WTC11 (cell line): ENCODE measurements around the gene LPP. TPM values are rescaled to one million over a fixed set of nuclear protein-coding genes. Genes with fewer than 3 reads are reported as not detected.

Experiments
- ATAC-seq: fragments of 200-7000 bp; cut with Tn5 transposase; 2 replicates; pipeline ENCODE4 v1.10.0; 2021; ENCODE audit warnings: mild to moderate bottlenecking, moderate library complexity
- CTCF ChIA-PET: fragments of 300-600 bp; sonication (Branson Sonifier 250); formaldehyde crosslinking; loops from one replicate; lab custom pipeline; 2021; ENCODE audit warnings: antibody characterized with exemption; lab: Charles Lee
- POLR2A ChIA-PET: fragments of 350-600 bp; sonication (Branson Sonifier 250); formaldehyde crosslinking; loops from one replicate; lab custom pipeline; 2021; ENCODE audit warnings: antibody characterized with exemption; lab: Charles Lee
- DNase-seq: peaks from one replicate; pipeline ENCODE4 v3.0.0; 2021; ENCODE audit warnings: low spot score
- H3K27ac Mint-ChIP-seq: 2 replicates; pipeline ENCODE4 v1.8.0; 2021; ENCODE audit warnings: mixed read lengths
- H3K27me3 Mint-ChIP-seq: 2 replicates; pipeline ENCODE4 v1.8.0; 2021; ENCODE audit warnings: low read depth, mild to moderate bottlenecking, moderate library complexity, mixed read lengths
- H3K36me3 Mint-ChIP-seq: 2 replicates; pipeline ENCODE4 v1.8.0; 2021; ENCODE audit warnings: mixed read lengths
- H3K4me1 Mint-ChIP-seq: 2 replicates; pipeline ENCODE4 v1.8.0; 2022; ENCODE audit warnings: mixed read lengths
- H3K4me3 Mint-ChIP-seq: 2 replicates; pipeline ENCODE4 v1.8.0; 2021; ENCODE audit warnings: mild to moderate bottlenecking, moderate library complexity, mixed read lengths
- H3K9me3 Mint-ChIP-seq: 2 replicates; pipeline ENCODE4 v1.8.0; 2021; ENCODE audit warnings: mixed read lengths
- ATF1 ChIP-seq: sonication (generic); formaldehyde crosslinking; IDR thresholded peaks from 2 replicates; pipeline ENCODE4 v1.8.1; 2023; ENCODE audit warnings: mild to moderate bottlenecking, moderate library complexity, missing genetic modification reagents
- ATF3 ChIP-seq: sonication (generic); formaldehyde crosslinking; conservative IDR thresholded peaks from 2 replicates; pipeline ENCODE4 v1.8.1; 2022; ENCODE audit warnings: mild to moderate bottlenecking, missing genetic modification reagents
- ATF6 ChIP-seq: sonication (generic); formaldehyde crosslinking; IDR thresholded peaks from 2 replicates; pipeline ENCODE4 v1.8.1; 2023; ENCODE audit warnings: mild to moderate bottlenecking, missing genetic modification reagents
- E2F4 ChIP-seq: sonication (generic); formaldehyde crosslinking; IDR thresholded peaks from 2 replicates; pipeline ENCODE4 v1.8.1; 2022; ENCODE audit warnings: low read depth, mild to moderate bottlenecking, moderate library complexity, missing genetic modification reagents, borderline replicate concordance
- ETV6 ChIP-seq: sonication (generic); formaldehyde crosslinking; IDR thresholded peaks from 2 replicates; pipeline ENCODE4 v1.8.1; 2022; ENCODE audit warnings: mild to moderate bottlenecking, missing genetic modification reagents
- FOXJ3 ChIP-seq: sonication (generic); formaldehyde crosslinking; IDR thresholded peaks from 2 replicates; pipeline ENCODE4 v1.9.0; 2021; ENCODE audit warnings: missing genetic modification reagents, mild to moderate bottlenecking, borderline replicate concordance
- GABPB1 ChIP-seq: sonication (generic); formaldehyde crosslinking; IDR thresholded peaks from 2 replicates; pipeline ENCODE4 v1.8.1; 2023; ENCODE audit warnings: mild to moderate bottlenecking, missing genetic modification reagents
- GRHL2 ChIP-seq: fragments of 250-450 bp; sonication (Bioruptor Pico); IDR thresholded peaks from 2 replicates; pipeline ENCODE4 v1.8.0; 2022; ENCODE audit warnings: mild to moderate bottlenecking, moderate library complexity; ENCODE audit not compliant: insufficient replicate concordance, severe bottlenecking
- RELA ChIP-seq: sonication (generic); formaldehyde crosslinking; IDR thresholded peaks from 2 replicates; pipeline ENCODE4 v1.8.1; 2022; ENCODE audit warnings: missing genetic modification reagents, mild to moderate bottlenecking, borderline replicate concordance
- SMAD3 ChIP-seq: sonication (generic); formaldehyde crosslinking; IDR thresholded peaks from 2 replicates; pipeline ENCODE4 v1.8.0; 2022; ENCODE audit warnings: missing genetic modification reagents, mild to moderate bottlenecking, borderline replicate concordance
- TEAD1 ChIP-seq: sonication (generic); formaldehyde crosslinking; IDR thresholded peaks from 2 replicates; pipeline ENCODE4 v1.8.0; 2022; ENCODE audit warnings: mild to moderate bottlenecking, missing genetic modification reagents
- ZNF121 ChIP-seq: sonication (generic); formaldehyde crosslinking; IDR thresholded peaks from 2 replicates; pipeline ENCODE4 v1.8.0; 2023; ENCODE audit warnings: missing genetic modification reagents
- ZNF232 ChIP-seq: sonication (generic); formaldehyde crosslinking; IDR thresholded peaks from 2 replicates; pipeline ENCODE4 v1.8.0; 2022; ENCODE audit warnings: mild to moderate bottlenecking, missing genetic modification reagents
- ZNF416 ChIP-seq: fragments of 250-450 bp; sonication (Bioruptor Pico); IDR thresholded peaks from 2 replicates; pipeline ENCODE4 v1.9.0; 2021; ENCODE audit warnings: mild to moderate bottlenecking, inconsistent platforms
- ZNF423 ChIP-seq: fragments of 250-450 bp; sonication (Bioruptor Pico); IDR thresholded peaks from 2 replicates; pipeline ENCODE4 v2.1.2; 2022; ENCODE audit warnings: mild to moderate bottlenecking, moderate library complexity
- ZNF512 ChIP-seq: sonication (generic); formaldehyde crosslinking; IDR thresholded peaks from 2 replicates; pipeline ENCODE4 v1.8.1; 2022; ENCODE audit warnings: missing genetic modification reagents, borderline replicate concordance
- ZSCAN18 ChIP-seq: fragments of 250-450 bp; sonication (Bioruptor Pico); IDR thresholded peaks from 2 replicates; pipeline ENCODE4 v2.1.2; 2022; ENCODE audit warnings: mild to moderate bottlenecking, moderate library complexity
- total RNA-seq: library from RNA; stranded (reverse); gene quantifications from 3 replicates; pipeline ENCODE4 v1.2.3, GENCODE V29; 2021

LPP gene
- total RNA-seq, 1 experiment from 2014 or later = 49.6 TPM

GRCh38 chr3:188292827-188293226 is 138.9 kb downstream of the LPP start:
- TF ChIP-seq ZSCAN18 (CRISPR knock-in tag) (no peak), ZNF416 (CRISPR knock-in tag) (no peak), ATF3 (CRISPR knock-in tag) (no peak), ZNF512 (no peak), ZNF423 (no peak), SMAD3 (CRISPR knock-in tag) (no peak), TEAD1 (CRISPR knock-in tag) (no peak), ZNF232 (CRISPR knock-in tag) (no peak), ETV6 (CRISPR knock-in tag) (no peak), GRHL2 (no peak), FOXJ3 (CRISPR knock-in tag) (no peak)
- TF ChIP-seq, all 79 proteins: peak for 0
- no peak for ATAC-seq
- CTCF ChIA-PET = no interaction called here

GRCh38 chr3:188294113-188294512 is 140.2 kb downstream of the LPP start:
- Mint-ChIP-seq H3K9me3 (no peaks in the 10 kb centered on the region), H3K27ac (no peak overlapping the region), H3K36me3 (no peaks in the 10 kb centered on the region), H3K27me3 (no peaks in the 10 kb centered on the region), H3K4me3 (no peak overlapping the region), H3K4me1 (peaks cover 21% of the 10 kb centered on the region)
- DNase-seq = no peak
- no peak for ATAC-seq
- ChIA-PET CTCF (no interaction called here), POLR2A (no interaction called here)
- TF ChIP-seq E2F4 (no peak), RELA (CRISPR knock-in tag) (no peak), ZNF423 (no peak)

More at GRCh38 chr3:188292827-188293226, 138.9 kb downstream of the LPP start:
- Mint-ChIP-seq H3K27ac (no peak overlapping the region), H3K4me1 (peaks cover 12% of the 10 kb centered on the region), H3K27me3 (no peaks in the 10 kb centered on the region), H3K9me3 (no peaks in the 10 kb centered on the region), H3K36me3 (no peaks in the 10 kb centered on the region), H3K4me3 (no peak overlapping the region)
- DNase-seq = no peak
- POLR2A ChIA-PET = no interaction called here

GRCh38 chr3:188294823-188295487 is 141.0 kb downstream of the LPP start:
- ATAC-seq (no peak), DNase-seq (no peak)
- Mint-ChIP-seq H3K27ac (no peak overlapping the region), H3K4me3 (no peak overlapping the region), H3K36me3 (no peaks in the 10 kb centered on the region), H3K27me3 (no peaks in the 10 kb centered on the region), H3K4me1 (peaks cover 29% of the 10 kb centered on the region), H3K9me3 (no peaks in the 10 kb centered on the region)
- POLR2A ChIA-PET = interaction anchor here (0.8 kb wide), 1 partner anchor 30 kb away, joined by 3 read pairs; no protein-coding TSS in a partner anchor
- CTCF ChIA-PET = no interaction called here
- TF ChIP-seq ATF6 (CRISPR knock-in tag) = no peak
- no peak for TF ChIP-seq ATF1 (CRISPR knock-in tag)
- TF ChIP-seq GABPB1 (CRISPR knock-in tag) = peak; percentile 79
- no peak for TF ChIP-seq ZNF121 (CRISPR knock-in tag)
